Esophagus muscularis mucosa (tissue), 4 donors: Measurements from ENCODE around the gene LRRC7. TPM values are rescaled to one million over a fixed set of nuclear protein-coding genes. Genes with fewer than 3 reads are reported as not detected.

Experiments
- DNase-seq: peaks from one replicate; pipeline ENCODE4 v3.0.0-alpha.2; 2017; ENCODE audit errors: extremely low spot score
- H3K27ac ChIP-seq, 4 donors: fragments of 200-600 bp; sonication (generic); replicated peaks in 1 of 4; 1 replicate in 3 of 4; 2 replicates in 1 of 4; pipeline ENCODE4 v1.5.1; 2016 to 2019; ENCODE audit warnings: mild to moderate bottlenecking in 1 of 4
- H3K27me3 ChIP-seq, 4 donors: fragments of 200-600 bp; sonication (generic); one replicate each; pipeline versions ENCODE4 v1.5.1 to v1.6.0; 2016 to 2019
- H3K36me3 ChIP-seq, 4 donors: fragments of 200-600 bp; sonication (generic); one replicate each; pipeline ENCODE4 v1.5.1; 2016 to 2019
- H3K4me1 ChIP-seq, 4 donors: fragments of 200-600 bp; sonication (generic); one replicate each; pipeline ENCODE4 v1.5.1; 2016 to 2019
- H3K4me3 ChIP-seq, 4 donors: fragments of 200-600 bp; sonication (generic); 1 replicate in 2 of 4; 2 replicates in 2 of 4; pipeline ENCODE4 v1.5.1; 2016 to 2019; ENCODE audit warnings: mild to moderate bottlenecking in 4 of 4, moderate library complexity in 1 of 4
- H3K9me3 ChIP-seq, 4 donors: fragments of 200-600 bp; sonication (generic); 1 replicate in 3 of 4; 2 replicates in 1 of 4; pipeline ENCODE4 v1.5.1; 2016 to 2019
- CTCF ChIP-seq, 3 experiments: fragments of 200-600 bp in 2 of 3; fragments of 450-650 bp in 1 of 3; sonication (generic) in 2 of 3; IDR thresholded peaks; one replicate each; pipeline ENCODE4 v1.5.1; 2017 to 2019; ENCODE audit warnings: antibody characterized with exemption in 3 of 3, mild to moderate bottlenecking in 2 of 3, moderate library complexity in 1 of 3
- EP300 ChIP-seq: sonication (generic); formaldehyde crosslinking; IDR thresholded peaks from one replicate; pipeline ENCODE4 v1.6.1; 2017; ENCODE audit warnings: antibody characterized with exemption
- POLR2A ChIP-seq: fragments of 450-650 bp; IDR thresholded peaks from one replicate; pipeline ENCODE4 v1.6.1; 2017; ENCODE audit warnings: antibody characterized with exemption, moderate library complexity, mild to moderate bottlenecking, low read depth
- POLR2AphosphoS5 ChIP-seq, 2 donors: sonication (generic); formaldehyde crosslinking; IDR thresholded peaks; one replicate each; pipeline ENCODE4 v1.6.1; 2017; ENCODE audit warnings: antibody characterized with exemption in 2 of 2
- WGBS: methylation state at CpG from one replicate; pipeline ENCODE4 v1.1.5; 2018; 5-methylcytosine and 5-hydroxymethylcytosine counted together
- intact Hi-C: fragments of 100-400 bp; cut with DNase I; formaldehyde crosslinking; loops from one replicate; pipeline ENCODE4 v1.15.1; 2023
- total RNA-seq, 4 donors: library from RNA; depleted of rRNA; stranded (reverse); fragments of >200 nt; gene quantifications; one replicate each; pipeline versions ENCODE4 v1.1.0 to v1.2.1, GENCODE V29; 2016

LRRC7 gene
- total RNA-seq, 4 donors from 2014 or later: 0.26 to 2.5 (median 0.42) TPM

DNA sequence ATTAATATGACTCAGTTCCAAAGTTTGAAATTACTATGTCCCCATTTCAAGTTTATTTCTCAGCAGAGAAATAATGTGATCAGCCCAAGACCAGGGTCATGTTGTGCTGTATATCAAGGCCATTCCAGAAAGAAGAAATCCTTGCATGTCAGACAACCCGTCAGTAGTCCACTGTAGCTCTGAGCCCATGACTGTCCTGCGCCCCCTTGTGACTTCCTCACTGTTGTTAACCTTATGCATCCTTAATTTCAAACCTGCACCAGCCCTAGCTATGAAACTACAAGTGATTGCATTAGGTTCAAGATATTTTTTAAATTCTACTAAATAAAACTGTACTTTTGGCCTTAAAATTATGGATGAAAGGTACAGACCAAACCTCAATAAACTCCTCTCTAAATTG lies 133.0 kb downstream of the LRRC7 start:
- Histone ChIP-seq H3K9me3 (peaks cover 0 to 1% (median 0%) of the 10 kb centered on the region in 4 donors), H3K27ac (no peak overlapping the region), H3K27me3 (no peaks in the 10 kb centered on the region), H3K4me3 (no peak overlapping the region), H3K4me1 (no peaks in the 10 kb centered on the region), H3K36me3 (no peaks in the 10 kb centered on the region)
- WGBS: 79% methylated on average over 2 of the region's 2 CpGs
- DNase-seq: no peak
- TF ChIP-seq EP300 (no peak), POLR2AphosphoS5 (IDR thresholded peaks at IDR 0.05) (no peak), POLR2A (no peak), CTCF (IDR thresholded peaks at IDR 0.05) (no peak)
- intact Hi-C loops: no loop called here

- H3K9me3 ChIP-seq: no peaks in the 10 kb centered on the region
- 62% methylated on average over 4 of the region's 4 CpGs for WGBS
- no peaks in the 10 kb centered on the region for H3K27me3 ChIP-seq
- intact Hi-C loops: no loop called here
- no peak for DNase-seq
- TF ChIP-seq EP300: no peak
- TF ChIP-seq POLR2AphosphoS5 (IDR thresholded peaks at IDR 0.05): no peak
- no peak for TF ChIP-seq POLR2A
- TF ChIP-seq CTCF (IDR thresholded peaks at IDR 0.05): no peak
- no peaks in the 10 kb centered on the region for H3K36me3 ChIP-seq
- no peak overlapping the region for H3K4me3 ChIP-seq
- H3K4me1 ChIP-seq: no peaks in the 10 kb centered on the region
- no peak overlapping the region for H3K27ac ChIP-seq
These were observed 134.4 kb downstream of the LRRC7 start for GRCh38 chr1:69702085-69702484.

DNA sequence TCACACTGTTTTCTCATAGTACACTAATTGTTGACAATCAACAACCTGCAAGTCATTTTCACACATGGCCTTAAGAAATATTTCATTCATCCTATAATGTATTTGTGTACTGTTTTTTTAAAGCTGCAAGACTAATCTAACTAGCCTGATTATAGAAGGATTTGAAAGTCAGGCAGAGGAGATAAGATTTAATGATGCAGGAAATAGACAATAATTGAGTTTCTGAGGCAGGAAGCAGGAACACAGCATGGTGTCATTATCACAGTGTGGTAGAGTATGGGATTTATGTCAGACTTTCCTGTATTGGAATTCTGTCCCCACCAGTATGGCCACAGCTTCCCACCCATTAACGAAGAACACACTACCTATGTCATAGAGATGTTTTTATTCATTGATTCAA lies 138.8 kb downstream of the LRRC7 start:
- intact Hi-C loops: no loop called here
- TF ChIP-seq POLR2AphosphoS5 (IDR thresholded peaks at IDR 0.05): no peak
- TF ChIP-seq POLR2A: no peak
- TF ChIP-seq CTCF (IDR thresholded peaks at IDR 0.05): no peak
- no peak for TF ChIP-seq EP300
- Histone ChIP-seq H3K36me3 (no peaks in the 10 kb centered on the region), H3K4me1 (peaks cover 0 to 3% (median 0%) of the 10 kb centered on the region in 4 donors), H3K4me3 (no peak overlapping the region), H3K27me3 (no peaks in the 10 kb centered on the region), H3K9me3 (no peaks in the 10 kb centered on the region), H3K27ac (no peak overlapping the region)
- WGBS: 80% methylated on average over 1 of the region's 1 CpG
- no peak for DNase-seq

GRCh38 chr1:69707103-69707502 lies 139.4 kb downstream of the LRRC7 start:
- Histone ChIP-seq H3K36me3 (no peaks in the 10 kb centered on the region), H3K4me1 (peaks cover 0 to 3% (median 0%) of the 10 kb centered on the region in 4 donors), H3K9me3 (no peaks in the 10 kb centered on the region), H3K27me3 (no peaks in the 10 kb centered on the region), H3K27ac (no peak overlapping the region), H3K4me3 (no peak overlapping the region)
- no peak for TF ChIP-seq POLR2A
- TF ChIP-seq EP300: no peak
- TF ChIP-seq CTCF (IDR thresholded peaks at IDR 0.05): no peak
- no peak for TF ChIP-seq POLR2AphosphoS5 (IDR thresholded peaks at IDR 0.05)
- intact Hi-C loops: no loop called here
- DNase-seq: no peak
- WGBS: 94% methylated on average over 4 of the region's 4 CpGs

DNA sequence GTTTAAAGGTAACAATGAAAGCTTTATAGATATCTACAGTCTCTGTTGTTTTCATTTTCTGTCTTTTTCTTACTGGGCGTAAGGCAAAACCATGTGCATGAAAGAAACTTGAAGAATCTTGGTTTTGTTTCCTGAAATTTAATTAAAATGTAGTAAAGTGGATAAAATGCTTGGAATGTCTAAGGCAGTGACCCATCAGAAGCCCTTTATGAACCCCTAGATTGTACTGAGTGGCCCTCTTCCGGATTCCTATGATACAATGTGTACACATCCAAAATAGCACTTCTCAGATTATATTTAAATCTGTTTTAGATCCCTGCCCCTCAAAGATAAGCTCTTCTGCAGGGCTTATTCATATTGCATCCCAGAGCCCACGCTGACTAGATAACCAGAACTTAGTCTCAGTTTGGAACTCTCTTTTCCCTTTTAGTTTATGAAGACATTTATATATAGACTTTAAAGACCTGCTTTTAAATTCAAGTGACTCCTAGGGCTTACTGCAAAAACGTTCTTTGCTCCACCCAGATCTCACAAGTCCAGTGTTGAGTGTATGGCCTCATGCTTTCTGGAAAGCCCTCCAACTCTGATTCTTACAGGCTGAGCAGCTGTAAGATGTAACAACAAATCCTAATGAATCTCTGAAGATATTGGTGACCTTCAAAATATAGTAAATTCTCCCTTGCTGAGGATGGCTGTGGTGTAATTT lies 142.9 kb downstream of the LRRC7 start:
- DNase-seq: no peak
- WGBS: 49% methylated on average over 4 of the region's 4 CpGs
- no peaks in the 10 kb centered on the region for H3K36me3 ChIP-seq
- peaks cover 0 to 3% (median 0%) of the 10 kb centered on the region in 4 donors for H3K4me1 ChIP-seq
- TF ChIP-seq POLR2AphosphoS5 (IDR thresholded peaks at IDR 0.05): no peak
- intact Hi-C loops: no loop called here
- no peaks in the 10 kb centered on the region for H3K27me3 ChIP-seq
- H3K9me3 ChIP-seq: no peaks in the 10 kb centered on the region
- no peak overlapping the region for H3K27ac ChIP-seq
- H3K4me3 ChIP-seq: no peak overlapping the region
